CD14-positive monocyte (primary cell): ENCODE data around the gene RHOA. TPM values are rescaled to one million over a fixed set of nuclear protein-coding genes. Genes with fewer than 3 reads are reported as not detected.
A peak's percentile ranks its signal among the peaks of the same experiment; 100 is the strongest.

Experiments used
- DNase-seq, 3 donors: peaks; one replicate each; pipeline ENCODE4 v3.0.0-alpha.2; 2011 to 2022
- H2AFZ ChIP-seq: 2 replicates; pipeline ENCODE4 v1.6.0; 2012; ENCODE audit warnings: mild to moderate bottlenecking, low read depth, low read length, inconsistent platforms; ENCODE audit not compliant: insufficient read depth, poor library complexity, severe bottlenecking
- H3K27ac ChIP-seq, 2 donors: 1 replicate in 1 of 2; 2 replicates in 1 of 2; pipeline ENCODE4 v1.5.1; 2012 to 2013; ENCODE audit warnings: low read length in 2 of 2, control low read depth in 1 of 2, inconsistent platforms in 1 of 2, low read depth in 1 of 2, mild to moderate bottlenecking in 1 of 2
- H3K27me3 ChIP-seq, 2 donors: one replicate each; pipeline versions ENCODE4 v1.6.0 to v1.6.1; 2011 to 2013; ENCODE audit warnings: low read length in 2 of 2; ENCODE audit not compliant: control insufficient read depth in 2 of 2, insufficient read depth in 2 of 2
- H3K36me3 ChIP-seq, 2 donors: replicated peaks in 1 of 2; 1 replicate in 1 of 2; 2 replicates in 1 of 2; pipeline versions ENCODE4 v1.5.1 to v1.6.1; 2012 to 2013; ENCODE audit warnings: low read length in 2 of 2, control low read depth in 1 of 2, inconsistent platforms in 1 of 2, mild to moderate bottlenecking in 1 of 2; ENCODE audit not compliant: insufficient read depth in 2 of 2, control insufficient read depth in 1 of 2
- H3K4me1 ChIP-seq, 2 donors: 1 replicate in 1 of 2; 2 replicates in 1 of 2; pipeline versions ENCODE4 v1.5.1 to v1.6.1; 2012 to 2013; ENCODE audit warnings: low read length in 2 of 2, control low read depth in 1 of 2, inconsistent platforms in 1 of 2, mild to moderate bottlenecking in 1 of 2, moderate library complexity in 1 of 2; ENCODE audit not compliant: insufficient read depth in 2 of 2, control insufficient read depth in 1 of 2
- H3K4me2 ChIP-seq: replicated peaks from 2 replicates; pipeline ENCODE3; 2012; ENCODE audit warnings: low read length, moderate library complexity, mild to moderate bottlenecking; ENCODE audit not compliant: poor library complexity, severe bottlenecking; ENCODE audit errors: extremely low read depth
- H3K4me3 ChIP-seq, 3 experiments: fragments of 200-600 bp in 1 of 3; sonication (generic) in 1 of 3; replicated peaks in 1 of 3; 1 replicate in 2 of 3; 2 replicates in 1 of 3; pipeline ENCODE4 v1.5.1; 2011 to 2013; ENCODE audit warnings: low read length in 3 of 3, mild to moderate bottlenecking in 3 of 3, control low read depth in 2 of 3, low read depth in 2 of 3, inconsistent platforms in 1 of 3, moderate library complexity in 1 of 3
- H3K79me2 ChIP-seq: 2 replicates; pipeline ENCODE4 v1.6.0; 2012; ENCODE audit warnings: mild to moderate bottlenecking, control low read depth, inconsistent platforms, low read length, moderate library complexity; ENCODE audit not compliant: insufficient read depth
- H3K9ac ChIP-seq: 2 replicates; pipeline ENCODE4 v1.6.0; 2017; ENCODE audit warnings: low read length, mild to moderate bottlenecking; ENCODE audit not compliant: insufficient read depth, poor library complexity, severe bottlenecking
- H3K9me3 ChIP-seq, 2 donors: replicated peaks in 1 of 2; 1 replicate in 1 of 2; 2 replicates in 1 of 2; pipeline versions ENCODE4 v1.5.1 to v1.6.1; 2012 to 2013; ENCODE audit warnings: low read length in 2 of 2, control low read depth in 1 of 2; ENCODE audit not compliant: control insufficient read depth in 1 of 2, insufficient read depth in 1 of 2
- H4K20me1 ChIP-seq: 2 replicates; pipeline ENCODE4 v1.6.0; 2012; ENCODE audit warnings: mild to moderate bottlenecking, low read length, control low read depth, moderate library complexity; ENCODE audit not compliant: insufficient read depth
- H3K27ac Mint-ChIP-seq, 7 donors: one replicate each; pipeline ENCODE4 v1.8.0; 2020; ENCODE audit warnings: mild to moderate bottlenecking in 7 of 7, mixed read lengths in 7 of 7, moderate library complexity in 6 of 7, inconsistent platforms in 2 of 7
- H3K27me3 Mint-ChIP-seq, 3 donors: one replicate each; pipeline ENCODE4 v1.8.0; 2021 to 2022; ENCODE audit warnings: low read depth in 3 of 3, mild to moderate bottlenecking in 3 of 3, mixed read lengths in 3 of 3, moderate library complexity in 3 of 3, inconsistent platforms in 1 of 3
- H3K36me3 Mint-ChIP-seq, 2 donors: one replicate each; pipeline ENCODE4 v1.8.0; 2020; ENCODE audit warnings: mixed read lengths in 2 of 2, inconsistent platforms in 1 of 2, mild to moderate bottlenecking in 1 of 2
- H3K4me1 Mint-ChIP-seq: one replicate; pipeline ENCODE4 v1.8.0; 2020; ENCODE audit warnings: mild to moderate bottlenecking, mixed read lengths
- H3K4me3 Mint-ChIP-seq, 2 donors: one replicate each; pipeline ENCODE4 v1.8.0; 2020; ENCODE audit warnings: mild to moderate bottlenecking in 2 of 2, mixed read lengths in 2 of 2, moderate library complexity in 1 of 2
- H3K9me3 Mint-ChIP-seq, 7 donors: one replicate each; pipeline ENCODE4 v1.8.0; 2020 to 2022; ENCODE audit warnings: mixed read lengths in 7 of 7, mild to moderate bottlenecking in 6 of 7, moderate library complexity in 6 of 7, inconsistent platforms in 2 of 7
- WGBS: methylation state at CpG from one replicate; pipeline ENCODE4 v1.1.5; 2013; ENCODE audit warnings: missing lambda C conversion rate; ENCODE audit not compliant: insufficient coverage; 5-methylcytosine and 5-hydroxymethylcytosine counted together
- intact Hi-C, 2 donors: fragments of 100-400 bp; cut with micrococcal nuclease; formaldehyde crosslinking; loops; one replicate each; pipeline versions ENCODE4 v1.15.0 to v1.15.1; 2023
- polyA plus RNA-seq, 3 donors: library from polyadenylated mRNA; depleted of rRNA in 1 of 3; unstranded in 2 of 3; stranded (reverse) in 1 of 3; fragments of 300-500 nt in 2 of 3; fragments of >200 nt in 1 of 3; fragmentation: Illumina TruSeq in 2 of 3; gene quantifications; 1 replicate in 2 of 3; 2 replicates in 1 of 3; pipeline ENCODE4 v1.2.3, GENCODE V29; 2012 to 2021
- TF ChIP-seq, protein P1 (sequence below): fragments of 200-600 bp; IDR thresholded peaks from one replicate; pipeline ENCODE4 v1.8.0; 2022; ENCODE audit warnings: antibody characterized with exemption, mild to moderate bottlenecking

RHOA gene
- polyA plus RNA-seq, 3 donors, result 624 to 1,306 (median 1,179) TPM

- peak in 2 of 3 donors; percentile 65 to 66 for DNase-seq
- Histone ChIP-seq H3K36me3 (no peaks in the 10 kb centered on the region), H3K9me3 (no peaks in the 10 kb centered on the region), H3K4me3 (peak overlapping the region in 1 of 3 experiments; percentile 38), H3K4me1 (peaks cover 96 to 99% of the 10 kb centered on the region in 2 donors), H3K79me2 (peaks cover 44% of the 10 kb centered on the region), H3K4me2 (peak overlapping the region; percentile 36), H3K27ac (peak overlapping the region; percentile 98), H4K20me1 (no peaks in the 10 kb centered on the region), H2AFZ (no peak overlapping the region), H3K27me3 (no peaks in the 10 kb centered on the region), H3K9ac (peak overlapping the region; percentile 81)
- Mint-ChIP-seq H3K4me1 (peaks cover 83% of the 10 kb centered on the region), H3K36me3 (no peaks in the 10 kb centered on the region), H3K27me3 (peaks cover 0 to 10% (median 2%) of the 10 kb centered on the region in 3 donors), H3K9me3 (no peaks in the 10 kb centered on the region), H3K4me3 (no peak overlapping the region), H3K27ac (peak overlapping the region; percentile 99 to 100 (median 100))
- TF ChIP-seq, protein P1, sequence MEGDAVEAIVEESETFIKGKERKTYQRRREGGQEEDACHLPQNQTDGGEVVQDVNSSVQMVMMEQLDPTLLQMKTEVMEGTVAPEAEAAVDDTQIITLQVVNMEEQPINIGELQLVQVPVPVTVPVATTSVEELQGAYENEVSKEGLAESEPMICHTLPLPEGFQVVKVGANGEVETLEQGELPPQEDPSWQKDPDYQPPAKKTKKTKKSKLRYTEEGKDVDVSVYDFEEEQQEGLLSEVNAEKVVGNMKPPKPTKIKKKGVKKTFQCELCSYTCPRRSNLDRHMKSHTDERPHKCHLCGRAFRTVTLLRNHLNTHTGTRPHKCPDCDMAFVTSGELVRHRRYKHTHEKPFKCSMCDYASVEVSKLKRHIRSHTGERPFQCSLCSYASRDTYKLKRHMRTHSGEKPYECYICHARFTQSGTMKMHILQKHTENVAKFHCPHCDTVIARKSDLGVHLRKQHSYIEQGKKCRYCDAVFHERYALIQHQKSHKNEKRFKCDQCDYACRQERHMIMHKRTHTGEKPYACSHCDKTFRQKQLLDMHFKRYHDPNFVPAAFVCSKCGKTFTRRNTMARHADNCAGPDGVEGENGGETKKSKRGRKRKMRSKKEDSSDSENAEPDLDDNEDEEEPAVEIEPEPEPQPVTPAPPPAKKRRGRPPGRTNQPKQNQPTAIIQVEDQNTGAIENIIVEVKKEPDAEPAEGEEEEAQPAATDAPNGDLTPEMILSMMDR, result no peak
- 80% methylated on average over 1 of the region's 6 CpGs for WGBS
- intact Hi-C loops, result no loop called here
Measured at GRCh38 chr3:49346797-49347251, 65.0 kb downstream of the RHOA start.

- H3K27ac ChIP-seq, result peak overlapping the region; percentile 88 to 98
- no peaks in the 10 kb centered on the region for H3K27me3 ChIP-seq
- H4K20me1 ChIP-seq, result no peaks in the 10 kb centered on the region
- H3K4me2 ChIP-seq, result peak overlapping the region; percentile 6
- Mint-ChIP-seq H3K27ac (peak overlapping the region; percentile 99 to 100 (median 100)), H3K4me1 (peaks cover 74% of the 10 kb centered on the region), H3K9me3 (no peaks in the 10 kb centered on the region), H3K4me3 (peak overlapping the region; percentile 41 to 42), H3K27me3 (peaks cover 0 to 9% (median 0%) of the 10 kb centered on the region in 3 donors), H3K36me3 (peaks cover 3 to 5% of the 10 kb centered on the region in 2 donors)
- peaks cover 45% of the 10 kb centered on the region for H3K79me2 ChIP-seq
- H3K4me1 ChIP-seq, result peaks cover 93 to 94% of the 10 kb centered on the region in 2 donors
- H3K9ac ChIP-seq, result peak overlapping the region; percentile 81
- TF ChIP-seq, protein P1, result no peak
- intact Hi-C loops, result loop anchor here in 1 of 2 donors (5.0 kb wide), 1 partner anchor 44 kb away; no protein-coding TSS in a partner anchor
- H2AFZ ChIP-seq, result no peak overlapping the region
- H3K9me3 ChIP-seq, result no peaks in the 10 kb centered on the region
- no peaks in the 10 kb centered on the region for H3K36me3 ChIP-seq
- WGBS, result no CpG with 5 or more reads among the region's 3 CpGs
- H3K4me3 ChIP-seq, result peak overlapping the region in 1 of 3 experiments; percentile 29
- peak in 2 of 3 donors; percentile 53 to 70 for DNase-seq
Measured at GRCh38 chr3:49343163-49343562, 68.6 kb downstream of the RHOA start.
